Transverse colon (tissue), 4 donors: ENCODE results near the gene CPTP.

Source experiments
- CTCF ChIP-seq, 5 experiments: fragments of 200-600 bp in 3 of 5; fragments of 450-650 bp in 2 of 5; sonication (generic) in 3 of 5; IDR thresholded peaks; 1 replicate in 2 of 5; 2 replicates in 3 of 5; pipeline ENCODE4 v1.5.1; 2016 to 2017; ENCODE audit warnings: antibody characterized with exemption in 5 of 5, inconsistent platforms in 3 of 5, mild to moderate bottlenecking in 2 of 5, moderate library complexity in 1 of 5
- POLR2A ChIP-seq: fragments of 450-650 bp; IDR thresholded peaks from one replicate; pipeline ENCODE4 v1.6.1; 2016; ENCODE audit warnings: antibody characterized with exemption, mild to moderate bottlenecking, moderate library complexity
- POLR2AphosphoS5 ChIP-seq, 3 donors: sonication (generic); formaldehyde crosslinking; IDR thresholded peaks; one replicate each; pipeline ENCODE4 v1.6.1; 2016; ENCODE audit warnings: antibody characterized with exemption in 3 of 3

- TF ChIP-seq POLR2A (no peak), CTCF (IDR thresholded peaks at IDR 0.05) (no peak), POLR2AphosphoS5 (IDR thresholded peaks at IDR 0.05) (no peak)
Measured at GRCh38 chr1:1293263-1294249, 31.0 kb upstream of the CPTP start.
